HepG2 (cell line): ENCODE results near the gene TSC22D3. TPM values are rescaled to one million over a fixed set of nuclear protein-coding genes. Genes with fewer than 3 reads are reported as not detected.

Source experiments
- ATAC-seq: fragments of 200-7000 bp; cut with Tn5 transposase; 3 replicates; pipeline ENCODE4 v1.9.1; 2020; ENCODE audit warnings: mild to moderate bottlenecking, moderate library complexity
- BruUV-seq: library from RNA; stranded (reverse); fragments of 400-500 nt; replicated peaks from 2 replicates; lab custom pipeline; 2021; lab: Mats Ljungman, UMichigan
- CTCF ChIA-PET: fragments of 300-600 bp; formaldehyde crosslinking; extraction: SDS; loops from one replicate; lab custom pipeline; 2021; ENCODE audit warnings: low total read pairs, inconsistent platforms, low intra/inter-chr PET ratio; lab: Yijun Ruan, JAX
- POLR2A ChIA-PET: fragments of 350-600 bp; sonication (Branson Sonifier 250); formaldehyde crosslinking; loops from one replicate; lab custom pipeline; 2020; ENCODE audit warnings: antibody characterized with exemption, inconsistent platforms; lab: Yijun Ruan, JAX
- DNase-seq: peaks from one replicate; pipeline ENCODE4 v3.0.0-alpha.2; 2015; ENCODE audit warnings: low spot score
- FAIRE-seq: peaks from 3 replicates; lab custom pipeline; 2011; peaks lifted over from hg19 to GRCh38; lab: Jason Lieb, UNC
- H2AFZ ChIP-seq: one replicate; pipeline ENCODE4 v1.6.1; 2011; ENCODE audit warnings: low read length, inconsistent platforms
- H3K27ac ChIP-seq: fragments of 300-600 bp; 3 replicates; pipeline ENCODE4 v1.8.0; 2011; ENCODE audit warnings: mixed run types, mild to moderate bottlenecking, mixed read lengths, low read length, inconsistent platforms; ENCODE audit not compliant: insufficient read depth; ENCODE audit errors: extremely low read length
- H3K27me3 ChIP-seq, 2 experiments: fragments of 200-600 bp in 1 of 2; 2 replicates in 1 of 2; 3 replicates in 1 of 2; pipeline versions ENCODE4 v1.6.0 to v1.8.0; 2011; ENCODE audit warnings: low read length in 2 of 2, mild to moderate bottlenecking in 2 of 2, moderate library complexity in 2 of 2, inconsistent platforms in 1 of 2; ENCODE audit not compliant: insufficient read depth in 2 of 2, control insufficient read depth in 1 of 2
- H3K36me3 ChIP-seq, 2 experiments: fragments of 200-600 bp in 1 of 2; replicated peaks in 1 of 2; 2 replicates in 1 of 2; 3 replicates in 1 of 2; pipeline versions ENCODE4 v1.5.1 to v1.8.0; 2011; ENCODE audit warnings: low read length in 2 of 2, inconsistent platforms in 1 of 2; ENCODE audit not compliant: insufficient read depth in 2 of 2, control insufficient read depth in 1 of 2
- H3K4me1 ChIP-seq: 2 replicates; pipeline ENCODE4 v1.5.1; 2012; ENCODE audit warnings: low read length, inconsistent platforms; ENCODE audit not compliant: insufficient read depth
- H3K4me2 ChIP-seq: 2 replicates; pipeline ENCODE4 v1.6.0; 2011; ENCODE audit warnings: low read depth, low read length, inconsistent platforms
- H3K4me3 ChIP-seq, 3 experiments: fragments of 200-600 bp in 1 of 3; sonication (generic), shearing (Covaris generic) in 1 of 3; replicated peaks in 1 of 3; 2 replicates each; pipeline ENCODE4 v1.5.1; 2011 to 2016; ENCODE audit warnings: low read length in 3 of 3, inconsistent platforms in 2 of 3, low read depth in 2 of 3, mild to moderate bottlenecking in 2 of 3, control low read depth in 1 of 3, mixed read lengths in 1 of 3; ENCODE audit not compliant: insufficient read depth in 1 of 3
- H3K79me2 ChIP-seq: one replicate; pipeline ENCODE4 v1.6.1; 2011; ENCODE audit warnings: low read length, inconsistent platforms; ENCODE audit not compliant: insufficient read depth
- H3K9ac ChIP-seq: 2 replicates; pipeline ENCODE4 v1.6.0; 2011; ENCODE audit warnings: mild to moderate bottlenecking, low read depth, low read length, inconsistent platforms; ENCODE audit not compliant: insufficient read depth
- H3K9me3 ChIP-seq: 2 replicates; pipeline ENCODE4 v1.5.1; 2012; ENCODE audit warnings: mild to moderate bottlenecking, low read length
- H4K20me1 ChIP-seq: 2 replicates; pipeline ENCODE4 v1.6.0; 2011; ENCODE audit warnings: inconsistent platforms, mild to moderate bottlenecking, low read length, moderate library complexity; ENCODE audit not compliant: insufficient read depth
- ATRX ChIP-seq: sonication (generic); formaldehyde crosslinking; IDR thresholded peaks from 2 replicates; pipeline ENCODE4 v1.4.0; 2020; ENCODE audit warnings: missing genetic modification reagents, borderline replicate concordance
- BORCS8-MEF2B ChIP-seq: sonication (generic); formaldehyde crosslinking; IDR thresholded peaks from 2 replicates; pipeline ENCODE4 v1.8.0; 2022; ENCODE audit warnings: mild to moderate bottlenecking, missing genetic modification reagents
- CBFB ChIP-seq: sonication (generic); formaldehyde crosslinking; IDR thresholded peaks from 2 replicates; pipeline ENCODE4 v1.4.0; 2020; ENCODE audit warnings: missing genetic modification reagents
- CBX5 ChIP-seq: sonication (generic); formaldehyde crosslinking; IDR thresholded peaks from 2 replicates; pipeline ENCODE4 v1.4.0; 2020; ENCODE audit warnings: missing genetic modification reagents, borderline replicate concordance
- ISX ChIP-seq: sonication (generic); formaldehyde crosslinking; conservative IDR thresholded peaks from 2 replicates; pipeline ENCODE4 v1.5.0; 2020; ENCODE audit warnings: missing genetic modification reagents
- MTF2 ChIP-seq: sonication (generic); formaldehyde crosslinking; IDR thresholded peaks from 2 replicates; pipeline ENCODE4 v1.5.0; 2020; ENCODE audit warnings: missing genetic modification reagents, borderline replicate concordance
- NCOR1 ChIP-seq: fragments of 200-600 bp; sonication (generic); IDR thresholded peaks from 2 replicates; pipeline ENCODE4 v1.7.0; 2017; ENCODE audit warnings: antibody characterized with exemption, low read length, borderline replicate concordance
- ONECUT2 ChIP-seq: sonication (generic); formaldehyde crosslinking; IDR thresholded peaks from 2 replicates; pipeline ENCODE4 v1.4.0; 2020; ENCODE audit warnings: missing genetic modification reagents
- PAF1 ChIP-seq: IDR thresholded peaks from 2 replicates; pipeline ENCODE4 v1.6.1; 2016; ENCODE audit warnings: missing genetic modification reagents, missing compliant biosample characterization
- RFX3 ChIP-seq: IDR thresholded peaks from 2 replicates; pipeline ENCODE4 v1.6.1; 2016; ENCODE audit warnings: missing biosample characterization, missing genetic modification reagents
- SCMH1 ChIP-seq: sonication (generic); formaldehyde crosslinking; IDR thresholded peaks from 2 replicates; pipeline ENCODE4 v1.9.0; 2021; ENCODE audit warnings: missing genetic modification reagents, mild to moderate bottlenecking, borderline replicate concordance
- ZFP90 ChIP-seq: sonication (generic); formaldehyde crosslinking; IDR thresholded peaks from 2 replicates; pipeline ENCODE4 v1.8.0; 2022; ENCODE audit warnings: missing genetic modification reagents, mild to moderate bottlenecking, inconsistent platforms, borderline replicate concordance
- ZKSCAN8 ChIP-seq: IDR thresholded peaks from 2 replicates; pipeline ENCODE4 v1.6.1; 2016; ENCODE audit warnings: borderline replicate concordance, missing genetic modification reagents, missing compliant biosample characterization
- ZNF234 ChIP-seq: sonication (generic); formaldehyde crosslinking; conservative IDR thresholded peaks from 2 replicates; pipeline ENCODE4 v1.5.1; 2020; ENCODE audit warnings: mild to moderate bottlenecking, missing genetic modification reagents
- ZNF382 ChIP-seq: sonication (generic); formaldehyde crosslinking; IDR thresholded peaks from 2 replicates; pipeline ENCODE4 v1.5.0; 2020; ENCODE audit warnings: missing genetic modification reagents, mild to moderate bottlenecking, borderline replicate concordance
- ZSCAN22 ChIP-seq: sonication (generic); formaldehyde crosslinking; IDR thresholded peaks from 2 replicates; pipeline ENCODE4 v1.4.0; 2020; ENCODE audit warnings: mild to moderate bottlenecking, missing genetic modification reagents
- WGBS: methylation state at CpG from one replicate; pipeline ENCODE4 v1.1.6; 2017; ENCODE audit warnings: low lambda C conversion rate; 5-methylcytosine and 5-hydroxymethylcytosine counted together
- in situ Hi-C: cut with HindIII; loops from 2 replicates; pipeline ENCODE4 v1.10.0; 2017; ENCODE audit warnings: low pct_unique_long_range_greater_than_20kb; ENCODE audit not compliant: extremely low pct_ligation_motif_present
- intact Hi-C: fragments of 100-400 bp; cut with micrococcal nuclease; formaldehyde crosslinking; loops from one replicate; pipeline ENCODE4 v1.10.0; 2022; ENCODE audit not compliant: unreplicated experiment
- polyA plus RNA-seq, 8 experiments: library from polyadenylated mRNA; depleted of rRNA in 3 of 8; stranded (reverse) in 7 of 8; unstranded in 1 of 8; fragments of >200 nt; fragmentation: Illumina TruSeq in 4 of 8; extraction: Trizol in 4 of 8; gene quantifications; 2 replicates each; pipeline versions ENCODE4 v1.2.1 to v1.2.3, GENCODE V29; 2011 to 2016; ENCODE audit warnings: low read depth in 4 of 8, missing spikeins in 1 of 8, mixed read lengths in 1 of 8; ENCODE audit not compliant: insufficient read depth in 1 of 8
- total RNA-seq, 5 experiments: library from RNA; depleted of rRNA; stranded (reverse); fragments of >200 nt; fragmentation: Illumina TruSeq; extraction: Trizol; gene quantifications; 2 replicates each; pipeline ENCODE4 v1.2.3, GENCODE V29; 2016; ENCODE audit warnings: low read depth in 1 of 5
- TF ChIP-seq, protein P1 (sequence below): sonication (generic); formaldehyde crosslinking; IDR thresholded peaks from 2 replicates; pipeline ENCODE4 v1.8.0; 2023; ENCODE audit warnings: mild to moderate bottlenecking, missing genetic modification reagents
- TF ChIP-seq, protein P2 (sequence below): sonication (generic); formaldehyde crosslinking; IDR thresholded peaks from 2 replicates; pipeline ENCODE4 v1.4.0; 2020; ENCODE audit warnings: missing genetic modification reagents, borderline replicate concordance

The TSC22D3 gene
- total and polyA plus RNA-seq, 2 of the 13 experiments (the other 11 are each of a cell fraction or from before 2014, with no cell fraction given): 0.82 to 1.5 TPM

DNA sequence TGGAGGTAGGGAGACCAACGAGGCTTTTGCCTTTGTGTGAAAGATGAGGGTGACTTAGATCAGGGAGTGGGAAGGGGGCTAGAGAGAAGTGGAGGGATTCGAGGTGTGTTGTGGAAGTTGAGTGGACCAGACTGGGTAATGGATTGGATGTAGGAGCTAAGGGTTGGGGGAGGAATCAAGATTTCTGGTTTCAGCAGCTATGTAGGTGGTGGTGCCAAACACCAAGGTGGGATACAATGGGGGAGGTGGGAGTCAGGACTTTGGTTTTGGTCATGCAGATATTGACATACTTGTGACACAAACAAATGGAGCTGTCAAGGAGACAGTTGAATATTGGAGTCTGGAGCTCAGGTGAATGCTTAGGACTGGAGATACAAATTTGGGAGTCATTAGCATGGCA, 71.0 kb downstream of the TSC22D3 start:
- 0% methylated on average over 2 of the region's 2 CpGs for WGBS
- Histone ChIP-seq H3K4me3 (no peak overlapping the region), H3K9me3 (no peaks in the 10 kb centered on the region), H3K36me3 (no peaks in the 10 kb centered on the region), H3K27me3 (no peaks in the 10 kb centered on the region), H3K27ac (no peak overlapping the region), H4K20me1 (no peaks in the 10 kb centered on the region), H3K79me2 (no peaks in the 10 kb centered on the region)
- FAIRE-seq: no peak
- ATAC-seq: no peak
- intact Hi-C loops: no loop called here
- POLR2A ChIA-PET: no interaction called here
- no peak for DNase-seq
- CTCF ChIA-PET: no interaction called here
- TF ChIP-seq ZFP90 (CRISPR knock-in tag) (no peak), ZSCAN22 (no peak), ATRX (no peak), BORCS8-MEF2B (CRISPR knock-in tag) (no peak)
- TF ChIP-seq, protein P1, sequence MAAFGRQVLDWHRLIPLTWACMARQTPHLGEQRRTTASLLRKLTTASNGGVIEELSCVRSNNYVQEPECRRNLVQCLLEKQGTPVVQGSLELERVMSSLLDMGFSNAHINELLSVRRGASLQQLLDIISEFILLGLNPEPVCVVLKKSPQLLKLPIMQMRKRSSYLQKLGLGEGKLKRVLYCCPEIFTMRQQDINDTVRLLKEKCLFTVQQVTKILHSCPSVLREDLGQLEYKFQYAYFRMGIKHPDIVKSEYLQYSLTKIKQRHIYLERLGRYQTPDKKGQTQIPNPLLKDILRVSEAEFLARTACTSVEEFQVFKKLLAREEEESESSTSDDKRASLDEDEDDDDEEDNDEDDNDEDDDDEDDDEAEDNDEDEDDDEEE (CRISPR knock-in tag): no peak
- TF ChIP-seq, all 625 proteins: peak for 0
- BruUV-seq: no TSS peak
- H3K4me1 ChIP-seq: no peaks in the 10 kb centered on the region
- H3K9ac ChIP-seq: no peak overlapping the region
- in situ Hi-C loops: no loop called here
- H3K4me2 ChIP-seq: no peak overlapping the region
- no peak overlapping the region for H2AFZ ChIP-seq

DNA sequence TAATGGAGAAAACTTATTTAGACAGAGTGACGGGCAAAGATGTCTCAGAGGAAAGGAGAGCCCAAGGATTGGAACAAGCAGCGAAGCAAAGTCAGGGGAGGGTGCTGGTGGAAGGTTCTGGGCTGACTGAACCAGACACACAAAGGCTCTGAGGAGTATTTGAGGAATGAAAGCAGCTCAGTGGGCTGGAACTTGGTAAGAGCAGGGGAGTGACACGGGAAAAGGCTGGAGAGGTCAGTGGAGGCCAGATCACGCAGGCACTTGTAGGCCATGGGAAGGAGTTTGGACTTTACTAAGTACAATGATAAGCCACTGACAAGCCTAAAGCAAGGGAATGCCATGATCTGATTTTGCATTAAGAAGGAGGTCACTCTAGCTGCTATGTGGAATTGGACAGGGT, 71.4 kb downstream of the TSC22D3 start:
- BruUV-seq: no TSS peak
- Histone ChIP-seq H3K36me3 (no peaks in the 10 kb centered on the region), H4K20me1 (no peaks in the 10 kb centered on the region), H3K79me2 (no peaks in the 10 kb centered on the region), H3K9me3 (no peaks in the 10 kb centered on the region), H3K4me2 (no peak overlapping the region), H3K4me1 (no peaks in the 10 kb centered on the region), H3K4me3 (no peak overlapping the region), H3K9ac (no peak overlapping the region), H3K27me3 (no peaks in the 10 kb centered on the region), H3K27ac (no peak overlapping the region), H2AFZ (no peak overlapping the region)
- POLR2A ChIA-PET: no interaction called here
- intact Hi-C loops (no loop called here), in situ Hi-C loops (no loop called here)
- 13% methylated on average over 4 of the region's 4 CpGs for WGBS
- CTCF ChIA-PET: no interaction called here
- FAIRE-seq: no peak
- no peak for ATAC-seq
- no peak for DNase-seq
- TF ChIP-seq ONECUT2 (CRISPR knock-in tag) (no peak), ZNF234 (CRISPR knock-in tag) (no peak), CBFB (CRISPR knock-in tag) (no peak), ZKSCAN8 (CRISPR knock-in tag) (no peak), ISX (CRISPR knock-in tag) (no peak), SCMH1 (CRISPR knock-in tag) (no peak), PAF1 (no peak), NCOR1 (no peak), MTF2 (CRISPR knock-in tag) (no peak), ZNF382 (CRISPR knock-in tag) (no peak), CBX5 (no peak), RFX3 (CRISPR knock-in tag) (no peak)
- TF ChIP-seq, protein P2, sequence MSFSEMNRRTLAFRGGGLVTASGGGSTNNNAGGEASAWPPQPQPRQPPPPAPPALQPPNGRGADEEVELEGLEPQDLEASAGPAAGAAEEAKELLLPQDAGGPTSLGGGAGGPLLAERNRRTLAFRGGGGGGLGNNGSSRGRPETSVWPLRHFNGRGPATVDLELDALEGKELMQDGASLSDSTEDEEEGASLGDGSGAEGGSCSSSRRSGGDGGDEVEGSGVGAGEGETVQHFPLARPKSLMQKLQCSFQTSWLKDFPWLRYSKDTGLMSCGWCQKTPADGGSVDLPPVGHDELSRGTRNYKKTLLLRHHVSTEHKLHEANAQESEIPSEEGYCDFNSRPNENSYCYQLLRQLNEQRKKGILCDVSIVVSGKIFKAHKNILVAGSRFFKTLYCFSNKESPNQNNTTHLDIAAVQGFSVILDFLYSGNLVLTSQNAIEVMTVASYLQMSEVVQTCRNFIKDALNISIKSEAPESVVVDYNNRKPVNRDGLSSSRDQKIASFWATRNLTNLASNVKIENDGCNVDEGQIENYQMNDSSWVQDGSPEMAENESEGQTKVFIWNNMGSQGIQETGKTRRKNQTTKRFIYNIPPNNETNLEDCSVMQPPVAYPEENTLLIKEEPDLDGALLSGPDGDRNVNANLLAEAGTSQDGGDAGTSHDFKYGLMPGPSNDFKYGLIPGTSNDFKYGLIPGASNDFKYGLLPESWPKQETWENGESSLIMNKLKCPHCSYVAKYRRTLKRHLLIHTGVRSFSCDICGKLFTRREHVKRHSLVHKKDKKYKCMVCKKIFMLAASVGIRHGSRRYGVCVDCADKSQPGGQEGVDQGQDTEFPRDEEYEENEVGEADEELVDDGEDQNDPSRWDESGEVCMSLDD: no peak
